ENCODE measurements around the gene RIPK3.
A peak's percentile ranks its signal among the peaks of the same experiment; 100 is the strongest.
"Not testable (repeated sequence)": the region's sequence is repeated elsewhere in the genome, so short reads cannot be mapped to it uniquely, and the experiment has no call there.

Gene RIPK3

DNA sequence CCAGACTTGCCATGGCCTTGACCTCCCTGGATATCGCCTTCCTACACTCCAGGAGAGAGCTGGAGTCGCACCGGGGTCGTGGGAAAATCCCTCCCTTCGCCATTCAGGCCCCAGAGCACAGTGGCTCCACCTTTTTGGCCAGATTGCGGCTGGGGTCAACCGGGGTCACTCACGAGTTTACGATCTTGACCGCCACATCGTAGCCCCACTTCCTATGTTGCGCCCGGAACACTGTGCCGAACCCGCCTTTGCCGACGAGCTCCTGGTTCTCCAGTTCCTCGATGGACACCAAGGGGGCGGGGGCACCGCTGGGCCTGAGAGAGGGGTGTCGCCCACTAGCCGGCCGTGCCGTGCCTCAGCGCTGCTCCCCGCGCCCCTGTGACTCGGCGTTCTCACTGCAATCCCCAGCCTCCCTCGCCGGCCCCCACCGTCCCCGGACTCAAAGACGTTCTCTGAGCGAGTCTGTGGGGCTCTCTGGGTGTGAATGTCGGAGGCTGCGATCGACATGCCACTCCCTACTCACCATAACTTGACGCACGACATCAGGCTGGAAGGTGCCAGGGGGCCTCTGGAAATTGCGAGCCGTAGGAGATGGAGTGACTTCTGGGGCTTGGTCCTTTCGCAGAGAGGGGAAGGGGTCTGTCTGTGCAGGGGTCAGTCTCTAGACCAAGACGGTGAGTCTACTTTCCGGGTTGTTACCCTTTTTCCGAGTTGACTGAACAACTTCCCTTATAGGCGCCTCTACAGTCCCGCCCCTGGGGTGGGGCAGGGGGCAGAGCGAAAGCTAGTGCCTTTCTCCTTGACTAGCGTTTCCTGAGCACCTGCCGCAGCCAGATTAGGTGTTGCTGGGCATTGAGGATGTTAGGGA, at the start of gene RIPK3:
Gene RIPK3, minus strand, starts transcription at position 708 of the 868 bp plus-strand sequence. Its CDS starts 165 bp downstream, at position 543.
- DNase-seq (ENCODE audit: low read depth in 3 of 3): peak; percentile 33 to 68 (median 36)

DNA sequence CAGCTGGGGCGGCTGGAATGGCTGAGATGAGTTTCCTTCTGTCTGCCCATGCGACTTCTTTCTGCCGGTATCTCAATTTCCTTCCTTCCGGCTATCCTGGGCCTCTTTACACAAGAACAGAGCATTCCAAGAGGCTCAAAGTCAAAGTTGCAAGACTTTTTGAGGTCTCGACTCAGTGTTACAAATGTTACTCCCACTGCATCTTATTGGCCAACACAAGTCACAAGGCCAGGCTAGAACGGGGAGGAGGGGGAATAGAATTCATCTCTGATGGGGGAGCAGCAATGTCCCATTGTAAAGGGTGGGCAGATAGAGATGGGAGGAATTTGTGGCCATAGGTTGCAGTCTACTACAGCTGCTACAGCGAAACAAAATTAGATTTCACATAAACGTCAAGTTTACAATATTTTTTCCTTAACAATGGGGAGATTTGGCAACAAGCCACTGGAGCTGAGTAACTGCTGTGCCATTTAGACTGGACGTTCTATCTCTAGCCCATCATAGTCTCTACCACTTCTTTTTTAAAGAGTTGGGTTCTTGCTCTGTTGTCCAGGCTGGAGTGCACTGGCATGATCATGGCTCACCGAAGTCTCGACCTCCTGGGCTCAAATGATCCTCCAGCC, 49.5 kb upstream of the RIPK3 start:
- DNase-seq (ENCODE audit: low read depth in 3 of 3): no peak

DNA sequence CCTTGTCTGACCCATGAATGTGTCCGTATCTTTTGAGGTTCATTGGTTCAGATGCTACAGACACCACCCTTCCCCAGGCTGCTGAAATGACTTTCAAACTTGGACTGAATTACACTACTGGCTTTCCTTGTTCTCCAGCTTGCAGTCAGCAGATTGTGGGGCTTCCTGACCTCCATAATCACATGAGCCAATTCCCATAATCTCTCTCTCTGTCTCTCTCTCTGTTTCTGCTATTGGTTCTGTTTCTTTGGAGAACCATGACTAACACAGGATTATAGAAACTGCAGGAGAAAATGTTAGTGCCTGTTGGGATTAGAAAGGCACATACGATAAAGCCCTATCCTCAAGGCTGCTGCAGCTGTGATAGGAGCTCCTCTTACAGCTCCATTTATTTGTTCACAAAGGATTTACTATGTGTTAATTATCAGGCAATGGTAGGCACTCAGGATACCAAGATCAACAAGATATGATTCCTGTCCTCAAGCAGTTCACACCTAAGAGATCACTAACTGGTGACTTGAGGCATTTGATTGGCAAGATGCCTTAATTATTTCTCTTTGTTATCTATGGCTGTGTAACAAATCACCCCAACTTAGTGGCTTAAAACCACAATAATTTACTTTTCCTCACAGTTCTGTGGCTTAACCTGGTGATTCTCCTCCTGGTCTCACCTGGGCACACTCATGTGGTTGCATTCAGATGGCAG, 48.8 kb upstream of the RIPK3 start:
- no peak for DNase-seq (ENCODE audit: low read depth in 3 of 3)

DNA sequence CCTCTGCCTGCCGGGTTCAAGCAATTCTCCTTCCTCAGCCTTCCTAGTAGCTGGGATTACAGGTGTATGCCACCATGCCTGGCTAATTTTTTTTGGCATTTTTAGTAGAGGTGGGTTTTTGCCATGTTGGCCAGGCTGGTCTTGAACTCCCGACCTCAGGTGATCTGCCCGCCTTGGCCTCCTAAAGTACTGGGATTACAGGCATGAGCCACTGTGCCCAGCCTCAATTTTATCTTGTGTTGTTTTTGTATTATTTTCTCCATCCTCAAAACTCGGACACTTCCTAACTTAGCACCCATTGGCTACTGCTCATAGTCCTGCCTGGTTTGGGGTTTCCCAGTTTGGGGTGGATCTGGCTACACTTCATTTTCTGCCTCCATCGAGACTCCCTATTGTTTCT, 47.8 kb upstream of the RIPK3 start:
- DNase-seq (ENCODE audit: low read depth in 3 of 3): not testable (repeated sequence)

DNA sequence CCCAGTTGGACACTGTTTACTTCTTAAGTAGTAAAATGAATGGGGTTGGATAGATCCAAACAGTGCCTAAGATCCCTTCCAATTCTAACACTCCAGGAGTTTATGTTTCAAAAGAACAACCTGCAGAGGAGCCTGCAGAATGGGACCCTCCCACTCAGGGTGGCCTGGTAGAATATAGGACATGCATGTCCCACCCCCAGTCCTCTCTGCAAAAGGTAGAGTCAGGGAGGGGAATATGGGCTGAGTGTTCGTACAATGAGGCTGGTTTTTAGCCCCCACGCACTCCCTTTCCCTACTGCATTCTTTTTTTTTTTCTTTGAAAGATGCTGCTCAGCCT, 47.2 kb upstream of the RIPK3 start:
- DNase-seq (ENCODE audit: low read depth in 3 of 3): no peak

DNA sequence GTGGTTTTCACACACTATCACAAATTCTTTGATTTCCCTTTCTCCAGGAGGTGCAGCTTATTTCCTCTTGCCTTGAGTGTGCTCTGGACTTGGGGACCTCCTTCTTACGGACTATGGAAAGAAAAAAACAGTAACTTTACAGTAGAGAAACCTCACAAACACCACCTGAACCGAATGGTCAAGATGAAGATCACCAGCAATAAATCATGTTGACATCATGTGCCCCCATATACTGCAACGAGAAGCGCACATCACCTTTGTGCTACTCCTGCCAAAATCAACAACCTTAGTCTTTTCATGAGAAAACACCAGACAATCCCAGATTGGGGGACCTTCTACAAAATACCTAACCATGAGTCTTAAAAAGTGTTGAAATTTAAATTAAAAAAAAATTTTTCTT, 45.7 kb upstream of the RIPK3 start:
- no peak for DNase-seq (ENCODE audit: low read depth in 3 of 3)

DNA sequence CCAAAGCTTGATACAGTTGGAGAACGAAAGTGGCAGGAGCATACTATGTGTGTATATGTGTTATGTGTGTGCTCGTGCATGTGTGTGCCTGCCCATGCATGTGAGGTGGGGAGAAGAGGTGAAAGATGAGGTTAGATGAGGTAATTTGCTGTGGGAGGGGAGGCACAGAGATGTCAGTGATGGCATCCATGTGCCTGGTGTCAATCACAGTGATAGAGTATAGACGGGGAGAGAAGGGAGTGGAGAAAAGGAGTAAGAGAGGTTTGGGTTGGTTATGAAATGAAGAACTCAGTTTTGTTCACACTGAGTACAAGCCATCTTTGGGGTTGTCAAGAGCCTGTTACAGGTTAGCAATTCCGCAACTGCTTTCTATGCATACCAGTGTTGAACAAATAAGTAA, 44.4 kb upstream of the RIPK3 start:
- DNase-seq (ENCODE audit: low read depth in 3 of 3): no peak

DNA sequence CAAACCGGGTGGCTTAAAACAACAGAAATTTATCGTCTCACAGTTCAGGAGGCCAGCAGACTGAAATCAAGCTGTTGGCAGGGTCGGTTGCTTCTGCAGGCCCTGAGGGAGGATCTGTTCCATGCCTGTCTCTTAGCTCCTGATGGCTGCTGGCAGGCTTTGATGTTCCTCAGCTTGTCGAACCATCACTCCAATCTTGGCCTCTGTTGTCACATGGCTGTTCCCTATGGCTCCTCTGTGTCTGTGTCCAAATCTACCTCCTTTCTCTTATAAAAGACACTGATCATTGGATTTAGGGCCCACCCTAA, 42.2 kb upstream of the RIPK3 start:
- no peak for DNase-seq (ENCODE audit: low read depth in 3 of 3)

DNA sequence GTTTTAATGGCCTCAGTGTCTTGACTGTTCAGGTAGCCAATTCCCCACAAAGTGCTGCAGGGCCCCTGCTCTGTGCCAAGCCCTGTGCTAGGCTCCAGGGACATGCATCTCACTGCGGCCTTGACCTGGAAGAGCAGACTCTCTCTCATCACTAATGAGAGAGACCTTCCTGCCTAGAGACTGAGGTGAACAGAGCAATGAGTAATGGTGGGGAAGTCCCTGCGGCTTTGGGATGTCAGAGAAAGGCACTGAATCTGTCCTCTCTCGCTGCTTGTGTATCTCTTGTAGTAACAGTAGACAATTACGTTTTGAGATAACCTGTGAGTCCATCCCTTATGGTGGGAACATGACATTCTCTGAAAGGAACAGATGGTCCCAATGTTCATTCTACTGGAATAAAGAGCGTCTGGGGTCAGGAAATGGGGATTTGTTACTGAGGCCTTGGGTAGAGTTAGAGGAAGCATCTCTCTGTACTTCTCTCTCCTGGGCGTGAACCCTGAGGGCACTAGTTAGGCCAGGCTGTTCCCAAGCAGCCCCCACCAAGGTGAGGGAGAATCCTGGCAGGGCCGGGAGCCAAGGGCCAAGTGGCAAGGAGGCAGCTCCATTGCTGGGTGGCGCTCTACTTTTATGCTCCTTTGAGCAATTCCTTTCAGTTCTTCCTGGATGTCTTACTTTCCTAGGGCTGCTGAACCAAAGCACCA, 41.7 kb upstream of the RIPK3 start:
- no peak for DNase-seq (ENCODE audit: low read depth in 3 of 3)

DNA sequence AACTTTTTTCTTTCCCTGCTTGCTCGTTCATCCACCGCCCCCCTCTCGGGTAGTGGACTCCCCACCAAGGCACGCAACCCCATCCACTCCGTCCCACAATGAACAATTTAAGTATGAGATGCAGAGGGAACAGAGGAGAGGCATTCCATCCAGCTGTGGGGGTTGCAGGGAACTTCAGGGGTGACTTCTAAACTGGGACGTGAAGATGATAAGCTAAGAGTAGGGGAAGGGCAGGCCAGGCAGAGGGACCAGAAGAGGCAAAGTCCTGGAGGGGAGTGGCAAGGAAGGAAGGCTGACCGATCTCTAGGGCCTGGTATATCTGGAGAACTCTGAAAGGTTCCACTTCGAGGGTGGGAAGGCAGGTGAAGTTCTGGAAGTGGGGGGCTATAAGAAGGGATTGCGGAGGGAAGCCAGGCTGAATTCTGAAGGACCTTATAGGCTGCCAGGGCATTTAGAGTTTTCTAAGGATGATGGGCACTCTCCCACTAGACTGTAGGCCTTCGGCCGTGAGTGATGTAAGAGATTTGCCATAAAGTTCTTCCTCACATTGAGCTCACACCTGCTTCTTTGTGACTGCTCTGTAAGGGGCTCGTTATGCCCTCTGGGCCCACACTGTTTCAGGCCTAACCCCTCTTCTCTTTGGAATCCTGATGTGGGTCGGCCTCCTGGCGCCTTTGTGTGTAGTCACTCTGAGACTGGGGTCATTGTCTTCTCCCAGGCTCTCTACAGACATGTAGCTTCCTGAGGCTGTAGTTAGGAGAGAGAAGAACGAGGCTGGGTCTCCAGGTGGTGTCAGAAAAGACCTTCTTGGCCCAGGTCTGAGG, 40.3 kb upstream of the RIPK3 start:
- DNase-seq (ENCODE audit: low read depth in 3 of 3): no peak

DNA sequence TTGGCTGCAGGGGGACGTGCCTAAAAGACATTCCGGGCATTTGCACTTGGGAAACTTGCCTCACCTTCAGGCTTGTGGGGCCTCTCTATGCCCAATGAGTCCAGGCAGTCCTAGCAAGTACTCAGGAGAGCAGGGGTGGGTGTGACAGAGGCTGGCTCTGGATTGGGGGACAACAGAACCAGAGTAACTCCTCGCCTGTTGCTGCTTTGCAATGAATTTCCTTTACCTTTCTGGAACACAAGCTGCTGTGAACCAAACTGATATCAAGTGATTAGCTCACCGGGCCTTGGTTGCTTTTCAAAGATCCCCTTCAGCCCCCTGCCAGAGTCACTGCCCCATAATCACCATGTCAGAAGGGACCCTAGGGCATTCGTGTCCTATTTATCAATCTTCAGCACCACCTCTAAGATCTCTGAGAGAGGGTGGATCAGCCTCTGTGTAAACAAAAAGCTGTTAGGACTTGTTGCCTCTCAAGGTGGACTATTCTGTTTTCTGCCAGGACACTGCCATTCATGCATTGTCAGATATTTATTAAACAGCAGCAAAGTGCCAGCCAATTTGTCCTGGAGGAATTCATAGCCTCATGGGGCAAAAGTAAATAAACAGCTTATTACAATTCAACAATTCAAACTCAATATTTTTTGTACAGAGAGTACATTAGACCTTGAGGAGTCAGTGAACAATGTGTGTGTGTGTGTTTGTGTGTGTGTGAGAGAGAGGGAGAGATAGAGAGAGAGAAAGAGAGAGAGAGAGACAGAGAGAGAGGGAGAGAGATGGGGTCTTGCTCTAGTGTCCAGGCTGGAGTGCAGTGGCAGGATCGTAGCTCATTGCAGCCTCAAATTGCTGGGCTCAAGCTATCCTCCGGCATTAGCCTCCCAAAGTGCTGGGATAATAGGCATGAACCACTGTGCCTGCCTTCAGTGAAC, 39.5 kb upstream of the RIPK3 start:
- no peak for DNase-seq (ENCODE audit: low read depth in 3 of 3)

DNA sequence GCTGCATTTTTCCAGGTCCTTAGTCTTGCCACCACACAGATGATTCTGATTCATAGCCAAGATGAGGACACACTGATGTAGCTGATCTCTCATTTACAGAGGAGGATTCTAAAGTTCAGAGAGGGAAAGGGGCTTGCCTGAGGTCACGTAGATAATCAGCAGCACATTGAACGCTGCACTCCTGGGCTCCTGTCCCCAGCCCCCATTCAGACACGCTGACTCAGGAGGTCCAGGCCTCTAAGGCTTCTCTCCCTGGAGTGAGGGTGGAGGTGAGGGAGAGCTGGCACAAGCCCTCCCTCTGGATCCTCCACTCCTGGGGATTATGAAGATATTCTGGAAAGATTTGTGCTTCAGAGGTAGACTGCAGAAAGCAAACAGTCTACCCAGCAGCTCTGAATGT, 38.5 kb upstream of the RIPK3 start:
- no peak for DNase-seq (ENCODE audit: low read depth in 3 of 3)

DNA sequence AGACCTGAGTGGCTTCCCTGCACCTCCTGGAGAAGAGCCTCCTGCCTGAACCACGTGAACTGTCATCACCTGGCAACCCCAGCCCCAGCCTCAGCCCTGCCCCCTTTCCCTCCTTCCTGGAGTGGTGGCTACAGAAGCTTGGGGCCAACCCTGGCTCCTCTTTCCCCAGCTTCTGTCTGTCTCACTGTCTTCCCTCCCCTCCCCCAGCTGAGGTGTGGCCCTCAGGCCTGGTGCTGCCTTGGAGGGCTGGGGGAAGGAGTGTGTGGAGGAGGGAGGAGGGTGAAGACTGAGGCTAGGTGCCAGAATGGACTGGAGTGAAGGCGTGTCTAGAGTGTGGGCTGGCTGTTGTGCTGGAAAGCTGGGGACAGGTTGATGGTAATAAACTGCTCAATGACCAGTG, 37.9 kb upstream of the RIPK3 start:
- DNase-seq (ENCODE audit: low read depth in 3 of 3): no peak

DNA sequence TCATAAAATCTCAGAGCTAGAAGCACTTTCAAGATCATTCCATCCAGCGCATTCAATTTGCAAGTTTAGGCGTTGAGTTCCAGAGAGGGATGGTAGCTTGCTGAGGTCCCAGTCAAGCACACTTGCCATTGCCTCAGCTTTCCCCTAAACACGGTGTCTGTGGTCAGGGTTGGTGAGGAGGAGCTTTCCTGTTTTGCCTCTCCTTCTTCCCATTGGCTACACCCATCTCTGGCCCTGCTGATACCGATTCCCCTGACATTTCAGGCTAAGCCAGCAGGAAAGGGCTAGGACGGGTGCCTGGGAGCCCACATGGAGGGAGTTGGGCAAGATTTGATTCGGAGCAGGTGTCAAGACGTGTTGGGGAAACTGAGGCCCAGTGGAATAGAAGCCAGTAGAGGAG, 37.3 kb upstream of the RIPK3 start:
- DNase-seq (ENCODE audit: low read depth in 3 of 3): no peak

DNA sequence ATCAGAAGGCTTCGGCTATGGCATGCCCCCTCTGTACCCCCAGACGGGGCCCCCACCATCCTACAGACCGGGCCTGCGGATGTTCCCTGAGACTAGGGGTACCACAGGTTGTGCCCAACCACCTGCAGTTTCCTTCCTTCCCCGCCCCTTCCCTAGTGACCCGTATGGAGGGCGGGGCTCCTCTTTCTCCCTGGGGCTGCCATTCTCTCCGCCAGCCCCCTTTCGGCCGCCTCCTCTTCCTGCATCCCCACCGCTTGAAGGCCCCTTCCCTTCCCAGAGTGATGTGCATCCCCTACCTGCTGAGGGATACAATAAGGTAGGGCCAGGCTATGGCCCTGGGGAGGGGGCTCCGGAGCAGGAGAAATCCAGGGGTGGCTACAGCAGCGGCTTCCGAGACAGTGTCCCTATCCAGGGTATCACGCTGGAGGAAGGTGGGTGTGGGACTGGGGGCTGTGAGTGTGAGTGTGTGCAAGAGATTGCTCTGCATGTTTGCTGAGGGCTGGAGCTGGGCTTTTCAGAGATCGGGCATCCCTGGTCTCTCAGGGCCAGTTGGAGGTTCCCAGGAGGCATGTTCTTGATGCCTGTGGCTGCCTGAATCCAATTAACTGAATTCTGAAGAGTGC, 36.8 kb upstream of the RIPK3 start:
- DNase-seq (ENCODE audit: low read depth in 3 of 3): no peak

DNA sequence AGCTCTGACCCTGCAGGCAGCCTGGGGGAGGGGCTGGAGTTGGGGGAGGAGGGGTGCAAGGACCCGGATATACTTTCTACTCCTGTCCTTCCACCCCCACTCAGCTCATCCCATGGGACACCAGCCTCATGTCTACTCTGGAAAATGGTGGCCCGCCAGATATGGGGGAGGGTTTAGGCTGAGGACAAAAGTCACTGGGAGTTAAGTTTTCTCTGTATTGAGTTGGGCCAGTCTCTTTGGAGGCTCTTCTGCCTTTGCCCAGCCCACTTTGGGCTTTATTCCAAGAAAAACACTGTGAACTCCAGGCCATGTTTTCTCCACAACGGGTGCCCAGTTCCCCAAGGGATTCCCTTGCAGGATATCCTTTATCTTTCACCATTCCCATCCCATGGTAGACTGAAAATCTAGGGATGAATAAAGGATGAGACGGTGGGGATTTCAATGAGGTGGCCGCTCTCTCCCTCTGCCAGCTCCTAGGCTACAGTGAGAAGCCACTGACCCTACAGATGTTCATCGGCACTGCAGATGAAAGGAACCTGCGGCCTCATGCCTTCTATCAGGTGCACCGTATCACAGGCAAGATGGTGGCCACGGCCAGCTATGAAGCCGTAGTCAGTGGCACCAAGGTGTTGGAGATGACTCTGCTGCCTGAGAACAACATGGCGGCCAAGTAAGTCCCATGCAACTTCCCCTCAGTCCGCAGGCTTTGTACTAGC, 33.1 kb upstream of the RIPK3 start:
- DNase-seq (ENCODE audit: low read depth in 3 of 3): no peak

DNA sequence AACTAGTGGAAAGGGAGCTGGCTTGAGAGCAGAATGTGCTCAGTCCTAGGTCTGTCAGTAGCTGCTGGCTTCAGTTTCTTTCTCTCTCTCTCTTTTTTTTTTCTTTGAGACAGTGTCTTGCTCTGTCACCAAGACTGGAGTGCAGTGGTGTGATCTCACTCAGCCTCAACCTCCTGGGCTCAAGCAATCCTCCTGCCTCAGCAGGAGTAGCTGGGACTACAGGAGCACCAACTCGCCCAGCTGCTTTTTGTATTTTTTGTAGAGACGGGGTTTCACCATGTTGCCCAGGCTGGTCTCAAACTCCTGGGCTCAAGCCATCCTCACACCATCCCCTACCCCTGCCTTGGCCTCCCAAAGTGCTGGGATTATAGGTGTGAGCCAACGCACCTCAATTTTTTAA, 31.8 kb upstream of the RIPK3 start:
- not testable (repeated sequence) for DNase-seq (ENCODE audit: low read depth in 3 of 3)

DNA sequence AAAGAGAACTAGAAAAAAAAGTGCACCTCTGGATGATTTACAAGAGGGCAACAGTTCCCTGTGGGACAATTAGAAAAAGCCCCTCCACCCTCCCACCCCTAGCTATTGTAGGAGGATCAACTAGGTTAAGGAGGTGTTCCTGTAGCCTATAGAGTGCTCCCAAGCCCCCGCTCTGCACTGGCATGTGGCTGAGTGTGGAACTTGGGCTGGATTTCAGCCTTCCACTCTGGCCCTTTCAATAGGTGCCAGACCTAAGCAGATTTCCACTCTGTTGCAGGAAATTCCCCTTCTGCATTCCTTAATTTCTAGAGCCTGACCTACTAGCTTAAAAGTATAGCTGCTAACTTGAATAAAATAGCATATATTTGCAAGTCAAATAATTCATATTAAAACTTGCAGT, 31.0 kb upstream of the RIPK3 start:
- DNase-seq (ENCODE audit: low read depth in 3 of 3): no peak

DNA sequence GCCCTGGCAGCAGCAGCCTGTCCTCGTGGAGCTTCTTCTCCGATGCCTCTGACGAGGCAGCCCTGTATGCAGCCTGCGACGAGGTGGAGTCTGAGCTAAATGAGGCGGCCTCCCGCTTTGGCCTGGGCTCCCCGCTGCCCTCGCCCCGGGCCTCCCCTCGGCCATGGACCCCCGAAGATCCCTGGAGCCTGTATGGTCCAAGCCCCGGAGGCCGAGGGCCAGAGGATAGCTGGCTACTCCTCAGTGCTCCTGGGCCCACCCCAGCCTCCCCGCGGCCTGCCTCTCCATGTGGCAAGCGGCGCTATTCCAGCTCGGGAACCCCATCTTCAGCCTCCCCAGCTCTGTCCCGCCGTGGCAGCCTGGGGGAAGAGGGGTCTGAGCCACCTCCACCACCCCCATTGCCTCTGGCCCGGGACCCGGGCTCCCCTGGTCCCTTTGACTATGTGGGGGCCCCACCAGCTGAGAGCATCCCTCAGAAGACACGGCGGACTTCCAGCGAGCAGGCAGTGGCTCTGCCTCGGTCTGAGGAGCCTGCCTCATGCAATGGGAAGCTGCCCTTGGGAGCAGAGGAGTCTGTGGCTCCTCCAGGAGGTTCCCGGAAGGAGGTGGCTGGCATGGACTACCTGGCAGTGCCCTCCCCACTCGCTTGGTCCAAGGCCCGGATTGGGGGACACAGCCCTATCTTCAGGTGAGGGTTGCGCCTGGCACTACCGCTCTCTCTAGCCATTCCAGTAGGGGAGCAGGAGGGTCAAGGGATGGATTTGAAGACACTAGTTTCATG, 30.3 kb upstream of the RIPK3 start:
- DNase-seq (ENCODE audit: low read depth in 3 of 3): no peak
